HG02642 (cell line): ENCODE data around the gene MLLT1.
A peak's percentile ranks its signal among the peaks of the same experiment; 100 is the strongest.

Source experiments
- ATAC-seq: cut with Tn5 transposase; IDR thresholded peaks from one replicate; pipeline ENCODE4 v1.9.1; 2021; ENCODE audit warnings: mild to moderate bottlenecking; ENCODE audit not compliant: unreplicated experiment, poor library complexity

MLLT1 gene

GRCh38 chr19:6225232-6225865 is 54.4 kb downstream of the MLLT1 start:
- ATAC-seq: no peak

GRCh38 chr19:6224308-6224675 is 55.5 kb downstream of the MLLT1 start:
- no peak for ATAC-seq

- ATAC-seq: no peak
Observed at GRCh38 chr19:6223461-6224307, 56.1 kb downstream of the MLLT1 start.

DNA sequence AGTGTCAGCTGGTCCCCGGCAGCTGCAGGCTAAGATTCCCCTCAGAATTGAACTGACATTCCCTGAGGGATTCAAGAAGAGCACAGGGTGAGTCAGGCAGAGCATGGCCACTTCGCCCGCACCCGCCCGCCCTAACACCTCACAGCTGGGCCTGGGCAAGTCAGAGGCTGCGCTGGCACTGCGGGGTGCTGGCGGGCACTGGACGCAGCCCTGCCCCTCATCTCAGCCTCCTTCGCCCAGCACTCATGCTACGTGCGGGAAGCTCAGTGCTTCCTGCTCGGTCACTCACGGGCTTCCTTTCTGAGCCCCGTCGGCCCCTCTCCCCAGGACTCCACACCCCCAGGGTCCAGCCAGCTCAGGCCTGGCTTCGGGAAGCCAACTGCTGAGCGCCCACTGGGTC is 56.9 kb downstream of the MLLT1 start:
- no peak for ATAC-seq

DNA sequence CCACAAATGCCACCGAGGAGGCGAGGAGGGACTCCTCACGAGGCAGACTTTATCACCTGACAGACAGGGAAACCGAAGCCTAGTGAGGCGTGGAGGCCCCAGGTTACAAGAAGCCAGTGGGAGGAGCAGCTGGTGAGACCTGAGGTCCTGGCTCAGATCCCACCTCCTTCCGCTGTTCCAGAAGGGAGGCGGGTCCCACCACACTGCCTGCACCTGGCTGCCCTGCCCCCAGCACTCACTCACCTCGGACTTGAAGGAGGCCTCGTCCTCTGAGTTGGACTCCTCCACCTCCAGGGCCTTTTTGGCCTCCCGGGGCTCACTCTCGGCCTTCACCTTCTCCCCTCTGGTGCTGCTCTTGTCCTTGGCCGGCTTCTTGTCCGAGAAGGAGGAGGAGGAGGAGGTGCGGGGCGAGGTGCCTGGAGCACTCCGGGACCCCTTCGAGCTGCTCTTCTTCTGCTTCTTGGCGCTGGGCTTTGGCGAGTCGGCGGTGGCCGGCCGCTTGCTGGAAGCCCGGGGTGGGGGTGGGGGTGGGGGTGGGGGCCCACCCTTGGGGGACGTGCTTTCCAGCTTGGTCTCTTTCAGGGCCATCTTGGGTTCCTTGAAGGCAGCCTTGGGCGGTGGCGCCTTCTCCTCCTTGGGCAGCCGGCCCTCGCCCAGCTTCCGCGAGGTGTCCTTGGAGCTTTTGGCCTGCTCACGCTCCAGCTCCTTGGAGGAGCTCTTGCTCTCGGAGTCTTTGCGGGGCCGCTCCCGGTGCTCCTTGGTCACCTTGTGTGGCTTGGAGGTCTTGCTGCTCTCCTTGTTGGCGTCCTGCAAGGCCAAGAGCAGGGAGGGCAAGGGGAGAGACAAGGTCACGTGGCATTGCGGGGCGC is 57.7 kb downstream of the MLLT1 start:
- no peak for ATAC-seq

DNA sequence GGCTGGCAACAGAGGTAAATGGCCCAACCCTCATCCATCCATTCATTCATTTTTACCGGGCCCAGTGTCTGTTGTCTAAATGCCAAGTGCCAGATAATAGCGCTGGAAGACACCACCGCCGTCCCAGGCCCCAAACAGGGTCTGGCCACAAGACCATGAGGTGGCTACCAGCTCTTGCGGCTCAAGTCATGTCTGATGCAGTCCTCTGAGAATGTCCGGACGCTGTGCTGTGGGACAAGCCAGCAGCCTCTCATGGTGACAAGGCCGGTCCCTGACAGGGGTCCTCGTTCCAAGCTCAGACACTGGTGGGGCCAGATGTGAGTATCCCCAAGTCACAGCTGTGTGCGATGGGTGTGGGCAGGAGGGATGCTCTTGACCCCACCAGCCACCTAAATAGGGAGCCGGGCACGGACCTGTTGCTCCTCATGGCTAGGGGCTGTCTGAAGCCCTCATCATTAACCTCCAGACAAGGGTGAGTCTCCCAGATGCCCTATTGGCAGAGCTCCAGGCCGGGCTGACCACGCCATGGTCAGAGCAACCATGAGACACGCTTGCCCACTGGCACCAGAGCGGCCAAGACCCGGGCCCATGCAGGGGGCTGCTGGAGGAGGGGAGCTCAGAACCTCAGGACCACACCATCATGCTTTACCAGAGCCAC is 58.4 kb downstream of the MLLT1 start:
- no peak for ATAC-seq

GRCh38 chr19:6220385-6221191 is 59.2 kb downstream of the MLLT1 start:
- ATAC-seq: no peak

DNA sequence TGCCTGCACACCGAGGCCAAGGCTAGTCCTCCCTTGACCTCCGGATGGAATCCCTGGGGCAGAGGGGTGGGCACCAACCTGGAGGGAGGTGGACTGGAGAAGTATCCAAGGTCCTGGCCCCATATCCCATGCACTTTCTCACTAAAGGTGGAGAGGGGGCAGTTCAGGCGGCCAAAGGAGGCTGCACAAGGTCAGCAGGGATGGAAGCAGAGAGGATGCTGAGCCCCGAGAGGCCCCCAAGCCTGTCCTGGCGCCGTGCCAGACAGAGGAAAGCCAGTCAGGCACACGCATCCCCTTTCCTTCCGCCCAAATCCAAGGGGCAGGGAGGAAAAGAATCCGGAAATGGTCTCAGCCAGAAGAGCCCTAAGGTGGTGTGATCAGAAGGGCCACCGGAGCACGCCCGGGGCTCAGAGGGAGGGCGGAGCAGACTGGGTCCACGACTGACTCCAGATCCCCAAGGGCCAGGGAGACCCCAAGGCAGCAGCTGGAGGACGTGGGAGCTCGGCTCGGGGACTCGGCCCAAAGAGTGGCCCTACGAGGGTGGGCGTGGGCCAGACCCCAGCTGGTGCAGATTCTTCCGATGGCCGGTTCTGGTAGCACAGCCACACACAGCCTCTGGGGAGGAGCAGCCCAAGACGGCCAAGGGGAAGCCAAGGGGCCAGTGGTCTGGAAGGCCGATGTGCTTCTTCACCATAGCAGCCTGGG is 60.0 kb downstream of the MLLT1 start:
- ATAC-seq: no peak

GRCh38 chr19:6219147-6219525 is 60.6 kb downstream of the MLLT1 start:
- no peak for ATAC-seq

- ATAC-seq: peak; percentile 46
Observed at GRCh38 chr19:6218491-6219146, 61.2 kb downstream of the MLLT1 start.

DNA sequence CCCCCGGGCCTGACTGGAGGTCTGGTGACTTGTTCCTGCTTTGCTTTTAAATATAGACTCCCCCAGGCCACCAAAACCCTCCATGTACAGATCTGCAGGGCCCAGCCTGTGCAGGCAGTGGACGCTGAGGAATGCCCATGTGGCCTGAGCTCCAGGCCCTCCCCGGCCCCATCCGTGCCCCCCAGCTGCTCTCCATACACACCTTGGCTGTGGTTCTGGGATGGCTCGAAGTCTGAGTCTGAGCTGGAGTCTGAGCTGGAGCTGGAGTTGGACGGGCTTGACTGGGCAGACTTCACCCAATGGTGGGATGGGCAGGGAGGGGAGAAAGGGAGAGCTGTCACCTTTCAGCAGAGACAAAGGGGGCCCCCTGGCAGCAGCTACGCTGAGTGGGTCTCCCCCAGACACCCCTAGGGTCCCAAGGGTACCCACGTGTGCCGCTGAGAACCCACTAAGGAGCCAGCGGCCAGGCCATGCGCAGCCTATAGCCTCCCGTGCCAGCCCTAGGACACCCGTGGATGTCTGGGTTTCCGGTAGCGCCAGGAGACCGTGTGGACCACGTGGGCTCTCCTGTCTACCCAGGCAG is 61.9 kb downstream of the MLLT1 start:
- no peak for ATAC-seq

DNA sequence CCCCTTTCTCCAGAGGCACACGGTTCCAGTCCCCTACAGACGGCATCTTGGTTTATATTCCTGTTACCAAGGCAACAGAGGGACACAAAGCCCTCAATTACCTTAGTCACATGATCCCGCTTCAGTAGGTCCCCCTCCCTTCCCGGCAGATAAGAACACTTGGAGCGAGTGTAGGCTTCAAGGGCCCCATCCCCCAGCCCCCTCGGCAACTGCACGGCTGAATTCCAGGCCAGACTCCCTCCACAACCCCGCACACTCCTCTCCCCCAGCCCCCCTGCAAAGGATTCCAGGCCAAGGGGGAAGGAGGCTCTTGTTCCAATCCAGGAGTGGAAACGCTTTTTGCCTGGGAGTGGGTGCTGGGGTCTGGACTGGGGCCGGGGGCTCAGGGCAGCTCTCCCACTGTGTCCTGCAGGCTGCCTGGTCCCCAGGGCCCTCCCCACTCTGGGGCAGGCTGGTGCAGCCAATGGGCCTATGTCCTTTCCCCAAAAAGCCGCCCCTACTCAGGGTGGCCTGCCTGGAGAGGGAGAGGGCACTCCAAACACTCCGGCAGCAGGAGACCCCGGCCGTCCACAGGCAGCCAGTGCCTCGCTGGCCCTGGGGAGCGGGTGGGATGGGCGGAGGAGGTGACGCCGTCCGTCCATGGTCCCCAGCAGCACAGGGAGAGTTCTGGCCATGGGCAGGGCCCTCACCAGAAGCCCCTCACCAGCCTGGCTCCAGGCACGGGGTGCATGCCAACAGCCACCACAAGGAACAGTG is 62.6 kb downstream of the MLLT1 start:
- ATAC-seq: no peak

DNA sequence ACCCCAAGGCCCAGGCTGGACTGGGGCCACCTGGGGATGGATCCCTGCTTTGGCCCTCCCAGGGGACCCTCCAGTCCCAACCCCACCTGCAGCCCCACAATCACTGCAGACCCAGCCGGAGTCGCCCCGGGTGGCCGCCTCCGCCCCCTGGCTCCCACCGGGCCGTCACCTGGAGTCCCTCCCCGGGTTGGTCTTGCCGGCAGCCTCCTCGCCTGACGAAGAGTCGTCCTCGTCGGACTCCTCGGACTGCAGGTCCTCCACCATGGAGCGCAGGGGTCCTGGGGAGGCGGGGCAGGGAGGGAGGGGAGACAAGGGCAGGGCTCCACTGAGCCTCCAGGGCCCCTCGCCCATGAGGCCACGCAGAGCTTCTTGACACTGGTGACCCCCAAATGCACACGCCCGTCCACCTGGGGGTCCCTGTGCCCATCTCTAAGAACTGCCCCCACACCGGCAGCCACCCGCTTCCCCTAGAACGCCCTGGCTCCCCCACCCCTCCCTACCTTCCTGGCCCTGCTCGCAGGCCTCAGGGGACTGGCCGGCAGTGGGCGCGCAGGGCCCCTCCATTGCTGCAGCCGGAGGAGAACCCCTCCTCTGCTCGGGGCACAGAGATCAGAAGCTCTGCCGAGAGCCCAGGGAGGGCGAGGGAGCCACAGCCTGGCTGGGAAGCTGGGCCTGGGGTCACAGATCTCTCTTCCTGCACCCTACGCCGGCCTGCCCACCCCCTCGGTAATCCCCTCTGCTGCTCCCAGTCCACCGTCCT is 63.4 kb downstream of the MLLT1 start:
- no peak for ATAC-seq

DNA sequence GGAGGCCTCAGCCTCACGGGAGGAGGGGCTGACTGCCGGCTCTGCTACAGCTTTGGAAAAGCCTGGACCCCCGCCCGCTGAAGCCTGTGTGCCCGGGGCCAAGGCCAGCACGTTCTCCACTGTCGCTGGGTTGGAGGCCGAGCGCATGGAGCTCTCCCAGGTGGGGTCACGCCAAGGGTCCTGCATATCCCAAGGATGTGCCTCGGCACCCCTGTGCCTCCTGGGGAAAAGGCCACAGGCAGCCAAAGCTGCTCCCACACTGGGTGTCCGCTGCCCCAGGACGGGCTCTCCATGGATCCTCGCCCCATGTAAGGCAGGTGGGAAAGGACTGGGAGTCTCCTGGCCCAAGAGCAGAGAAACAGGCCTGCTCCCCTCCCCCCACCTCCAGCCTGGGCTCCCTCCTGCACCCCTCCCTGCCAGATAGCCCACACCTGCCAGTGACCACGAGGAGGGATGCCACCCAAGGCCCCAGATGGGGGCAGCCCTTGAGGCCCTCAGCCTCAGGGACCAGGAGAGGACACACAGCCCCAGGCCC is 64.0 kb downstream of the MLLT1 start:
- ATAC-seq: no peak

DNA sequence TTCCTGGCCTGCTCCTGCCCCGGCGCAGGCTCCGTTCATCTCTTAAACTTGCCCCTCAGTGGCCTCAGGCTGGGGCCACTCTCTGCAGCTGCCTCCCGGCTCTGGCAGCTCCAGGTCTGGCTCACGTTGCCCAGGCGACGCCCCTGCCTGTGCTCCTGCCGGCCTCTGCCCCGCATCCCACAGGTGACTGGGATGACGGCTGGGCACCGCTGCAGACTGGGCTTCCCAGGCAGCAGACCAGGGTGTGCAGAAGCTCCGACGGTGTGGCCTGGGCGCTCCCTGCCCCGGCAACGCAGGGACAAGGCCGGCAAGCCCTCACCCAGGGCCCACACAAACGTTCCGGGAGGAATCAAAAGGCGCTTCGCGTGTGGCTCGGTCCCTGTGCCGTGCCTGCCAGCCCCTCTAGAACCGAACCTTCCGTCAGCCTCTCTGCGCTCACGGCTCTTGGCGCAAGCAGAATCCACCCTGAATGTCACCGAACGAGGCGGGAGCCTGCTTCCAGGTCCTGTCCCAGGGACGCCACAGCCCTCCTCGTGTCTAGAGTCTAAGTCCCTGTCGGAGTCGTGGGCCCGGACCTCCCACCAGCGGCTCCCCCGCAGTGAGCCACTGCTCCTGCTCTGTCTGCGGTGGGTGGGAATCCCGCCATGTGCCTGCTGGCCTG is 64.8 kb downstream of the MLLT1 start:
- ATAC-seq: no peak
